ENCODE data around the gene DOCK1. TPM values are rescaled to one million over a fixed set of nuclear protein-coding genes. Genes with fewer than 3 reads are reported as not detected.

The DOCK1 gene
- total RNA-seq, 2 donors from 2014 or later, result 72.4 to 89.3 TPM

DNA sequence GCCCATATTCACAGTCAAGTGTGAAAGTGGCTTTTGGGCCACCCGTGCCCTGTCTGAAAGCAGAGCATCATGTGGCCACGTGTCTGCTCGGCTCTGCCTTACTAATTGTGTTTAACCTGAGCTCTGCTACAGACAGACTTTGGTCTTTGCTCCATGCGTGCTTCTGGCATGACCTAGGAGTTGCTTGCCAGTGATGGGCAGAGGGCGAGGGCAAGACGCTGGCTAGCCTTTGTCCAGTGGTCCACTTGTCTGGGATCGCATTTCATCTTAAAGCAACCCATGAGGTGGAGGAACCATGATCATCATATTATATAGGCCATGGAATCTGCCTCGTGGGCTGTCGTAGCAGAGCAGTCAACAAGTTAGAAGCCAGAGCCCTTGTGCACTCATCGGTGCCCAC, 414.5 kb downstream of the DOCK1 start:
- Mint-ChIP-seq H3K4me1 (no peaks in the 10 kb centered on the region), H3K4me3 (no peak overlapping the region), H3K27me3 (ENCODE audit: insufficient read depth) (no peaks in the 10 kb centered on the region), H3K9me3 (no peaks in the 10 kb centered on the region), H3K36me3 (ENCODE audit: low read depth) (no peaks in the 10 kb centered on the region), H3K27ac (no peak overlapping the region)
- Histone ChIP-seq H3K9me3 (ENCODE audit: control insufficient read depth, low read length) (no peaks in the 10 kb centered on the region), H3K36me3 (ENCODE audit: control insufficient read depth, insufficient read depth, low read length) (no peaks in the 10 kb centered on the region), H3K27ac (ENCODE audit: low read depth, low read length) (no peak overlapping the region), H3K27me3 (ENCODE audit: control insufficient read depth, insufficient read depth, low read length, poor library complexity, severe bottlenecking) (no peaks in the 10 kb centered on the region), H3K4me3 (ENCODE audit: low read length) (no peak overlapping the region), H3K9ac (ENCODE audit: extremely low read depth, low read length, poor library complexity, severe bottlenecking) (no peak overlapping the region), H3K4me1 (ENCODE audit: control insufficient read depth, insufficient read depth, low read length) (no peaks in the 10 kb centered on the region)
- WGBS, 2 experiments (ENCODE audit: insufficient coverage in 1 of 2, insufficient read length in 1 of 2), result 96 to 100% methylated on average over 5 to 10 of the region's 10 CpGs
- TF ChIP-seq, protein P1, sequence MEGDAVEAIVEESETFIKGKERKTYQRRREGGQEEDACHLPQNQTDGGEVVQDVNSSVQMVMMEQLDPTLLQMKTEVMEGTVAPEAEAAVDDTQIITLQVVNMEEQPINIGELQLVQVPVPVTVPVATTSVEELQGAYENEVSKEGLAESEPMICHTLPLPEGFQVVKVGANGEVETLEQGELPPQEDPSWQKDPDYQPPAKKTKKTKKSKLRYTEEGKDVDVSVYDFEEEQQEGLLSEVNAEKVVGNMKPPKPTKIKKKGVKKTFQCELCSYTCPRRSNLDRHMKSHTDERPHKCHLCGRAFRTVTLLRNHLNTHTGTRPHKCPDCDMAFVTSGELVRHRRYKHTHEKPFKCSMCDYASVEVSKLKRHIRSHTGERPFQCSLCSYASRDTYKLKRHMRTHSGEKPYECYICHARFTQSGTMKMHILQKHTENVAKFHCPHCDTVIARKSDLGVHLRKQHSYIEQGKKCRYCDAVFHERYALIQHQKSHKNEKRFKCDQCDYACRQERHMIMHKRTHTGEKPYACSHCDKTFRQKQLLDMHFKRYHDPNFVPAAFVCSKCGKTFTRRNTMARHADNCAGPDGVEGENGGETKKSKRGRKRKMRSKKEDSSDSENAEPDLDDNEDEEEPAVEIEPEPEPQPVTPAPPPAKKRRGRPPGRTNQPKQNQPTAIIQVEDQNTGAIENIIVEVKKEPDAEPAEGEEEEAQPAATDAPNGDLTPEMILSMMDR (conservative IDR thresholded peaks at IDR 0.05), result no peak
- DNase-seq, result no peak

DNA sequence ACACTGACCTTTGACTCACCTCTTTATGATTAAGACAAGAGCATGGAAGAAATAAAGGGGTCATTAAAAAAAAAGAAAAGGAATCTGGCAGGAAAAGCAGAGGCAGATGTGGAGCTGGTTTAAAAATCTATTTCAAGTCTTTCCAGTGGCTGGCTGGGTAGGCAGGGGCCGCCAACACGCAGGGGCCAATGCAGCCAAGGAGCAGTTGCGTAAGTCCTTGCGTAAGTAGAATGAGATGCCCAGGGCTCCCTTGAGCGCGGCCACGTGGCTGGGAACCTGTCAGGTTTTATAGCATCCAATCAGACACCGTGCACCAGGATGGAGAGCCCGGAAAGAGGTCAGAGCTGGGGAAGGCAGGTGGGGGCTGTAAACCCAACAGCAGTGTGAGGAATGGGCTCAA, 414.9 kb downstream of the DOCK1 start:
- Histone ChIP-seq H3K27me3 (ENCODE audit: control insufficient read depth, insufficient read depth, low read length, poor library complexity, severe bottlenecking) (no peaks in the 10 kb centered on the region), H3K9ac (ENCODE audit: extremely low read depth, low read length, poor library complexity, severe bottlenecking) (no peak overlapping the region), H3K4me1 (ENCODE audit: control insufficient read depth, insufficient read depth, low read length) (no peaks in the 10 kb centered on the region), H3K4me3 (ENCODE audit: low read length) (no peak overlapping the region), H3K36me3 (ENCODE audit: control insufficient read depth, insufficient read depth, low read length) (no peaks in the 10 kb centered on the region), H3K9me3 (ENCODE audit: control insufficient read depth, low read length) (no peaks in the 10 kb centered on the region), H3K27ac (ENCODE audit: low read depth, low read length) (no peak overlapping the region)
- no peaks in the 10 kb centered on the region for H3K36me3 Mint-ChIP-seq (ENCODE audit: low read depth)
- no peaks in the 10 kb centered on the region for H3K27me3 Mint-ChIP-seq (ENCODE audit: insufficient read depth)
- no peak overlapping the region for H3K4me3 Mint-ChIP-seq
- H3K9me3 Mint-ChIP-seq, result no peaks in the 10 kb centered on the region
- TF ChIP-seq, protein P1 (conservative IDR thresholded peaks at IDR 0.05), result no peak
- no peak overlapping the region for H3K27ac Mint-ChIP-seq
- H3K4me1 Mint-ChIP-seq, result no peaks in the 10 kb centered on the region
- 97% methylated on average over 6 to 9 of the region's 9 CpGs for WGBS, 2 experiments (ENCODE audit: insufficient coverage in 1 of 2, insufficient read length in 1 of 2)
- DNase-seq, result no peak

DNA sequence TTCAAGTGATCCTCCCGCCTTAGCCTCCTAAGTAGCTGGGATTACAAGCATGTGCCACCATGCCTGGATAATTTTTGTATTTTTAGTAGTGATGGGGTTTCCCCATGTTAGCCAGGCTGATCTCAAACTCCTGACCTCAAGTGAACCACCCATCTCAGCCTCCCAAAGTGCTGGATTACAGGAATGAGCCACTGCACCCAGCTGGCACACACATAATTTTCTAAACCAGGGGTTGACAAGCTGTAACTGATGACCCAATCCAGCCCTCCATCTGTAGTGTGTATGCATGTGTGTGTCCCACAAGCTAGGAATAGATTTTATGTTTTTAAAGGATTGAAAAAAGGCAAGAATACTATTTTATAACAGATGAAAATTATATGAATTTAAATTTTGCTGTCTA, 417.1 kb downstream of the DOCK1 start:
- H3K36me3 ChIP-seq (ENCODE audit: control insufficient read depth, insufficient read depth, low read length), result no peaks in the 10 kb centered on the region
- H3K4me1 Mint-ChIP-seq, result no peaks in the 10 kb centered on the region
- no peak overlapping the region for H3K4me3 Mint-ChIP-seq
- H3K4me1 ChIP-seq (ENCODE audit: control insufficient read depth, insufficient read depth, low read length), result no peaks in the 10 kb centered on the region
- no peaks in the 10 kb centered on the region for H3K9me3 Mint-ChIP-seq
- no peak overlapping the region for H3K4me3 ChIP-seq (ENCODE audit: low read length)
- no peaks in the 10 kb centered on the region for H3K27me3 ChIP-seq (ENCODE audit: control insufficient read depth, insufficient read depth, low read length, poor library complexity, severe bottlenecking)
- H3K27ac Mint-ChIP-seq, result no peak overlapping the region
- TF ChIP-seq, protein P1 (conservative IDR thresholded peaks at IDR 0.05), result no peak
- H3K27me3 Mint-ChIP-seq (ENCODE audit: insufficient read depth), result no peaks in the 10 kb centered on the region
- H3K9ac ChIP-seq (ENCODE audit: extremely low read depth, low read length, poor library complexity, severe bottlenecking), result no peak overlapping the region
- no peaks in the 10 kb centered on the region for H3K9me3 ChIP-seq (ENCODE audit: control insufficient read depth, low read length)
- no peaks in the 10 kb centered on the region for H3K36me3 Mint-ChIP-seq (ENCODE audit: low read depth)
- no peak overlapping the region for H3K27ac ChIP-seq (ENCODE audit: low read depth, low read length)
- 88 to 100% methylated on average over 1 of the region's 1 CpG for WGBS, 2 experiments (ENCODE audit: insufficient coverage in 1 of 2, insufficient read length in 1 of 2)
- no peak for DNase-seq

Measured in endodermal cell (in vitro differentiated cells).